Cardiac fibroblast (primary cell): ENCODE measurements around the gene ATG4B.

Experiments used
- DNase-seq, 2 donors: peaks; one replicate each; pipeline versions ENCODE4 v3.0.0 to v3.0.0-alpha.2; 2010; ENCODE audit warnings: low read depth in 2 of 2
- H3K4me3 ChIP-seq, 2 donors: replicated peaks in 1 of 2; 1 replicate in 1 of 2; 2 replicates in 1 of 2; pipeline ENCODE4 v1.5.1; 2011; ENCODE audit warnings: low read depth in 2 of 2, low read length in 2 of 2, mild to moderate bottlenecking in 2 of 2, moderate library complexity in 1 of 2
- TF ChIP-seq, protein P1 (sequence below): IDR thresholded peaks from one replicate; pipeline ENCODE4 v1.5.1; 2011; ENCODE audit warnings: low read depth, mild to moderate bottlenecking, low read length, inconsistent platforms

ATG4B gene

DNA sequence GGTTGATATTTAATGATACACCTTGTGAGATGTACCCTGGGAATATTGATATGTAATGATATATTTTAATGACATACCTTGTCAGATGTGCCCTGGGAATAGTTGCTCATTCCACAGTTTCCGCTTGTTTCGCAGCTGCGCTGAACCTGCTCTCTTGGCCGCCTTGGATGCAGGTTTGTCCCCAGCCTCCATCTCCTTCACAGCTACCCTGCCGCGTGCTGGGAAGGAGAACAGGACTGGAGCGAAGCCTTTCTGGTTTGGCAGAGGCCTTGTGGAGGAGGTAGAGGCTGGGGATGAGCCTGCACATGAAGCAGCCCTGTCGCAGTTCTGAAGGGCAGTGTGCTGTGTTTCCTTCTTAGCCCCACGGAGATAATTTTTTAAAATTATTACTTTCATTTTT is 14.6 kb downstream of the ATG4B start:
- no peak for DNase-seq
- TF ChIP-seq, protein P1, sequence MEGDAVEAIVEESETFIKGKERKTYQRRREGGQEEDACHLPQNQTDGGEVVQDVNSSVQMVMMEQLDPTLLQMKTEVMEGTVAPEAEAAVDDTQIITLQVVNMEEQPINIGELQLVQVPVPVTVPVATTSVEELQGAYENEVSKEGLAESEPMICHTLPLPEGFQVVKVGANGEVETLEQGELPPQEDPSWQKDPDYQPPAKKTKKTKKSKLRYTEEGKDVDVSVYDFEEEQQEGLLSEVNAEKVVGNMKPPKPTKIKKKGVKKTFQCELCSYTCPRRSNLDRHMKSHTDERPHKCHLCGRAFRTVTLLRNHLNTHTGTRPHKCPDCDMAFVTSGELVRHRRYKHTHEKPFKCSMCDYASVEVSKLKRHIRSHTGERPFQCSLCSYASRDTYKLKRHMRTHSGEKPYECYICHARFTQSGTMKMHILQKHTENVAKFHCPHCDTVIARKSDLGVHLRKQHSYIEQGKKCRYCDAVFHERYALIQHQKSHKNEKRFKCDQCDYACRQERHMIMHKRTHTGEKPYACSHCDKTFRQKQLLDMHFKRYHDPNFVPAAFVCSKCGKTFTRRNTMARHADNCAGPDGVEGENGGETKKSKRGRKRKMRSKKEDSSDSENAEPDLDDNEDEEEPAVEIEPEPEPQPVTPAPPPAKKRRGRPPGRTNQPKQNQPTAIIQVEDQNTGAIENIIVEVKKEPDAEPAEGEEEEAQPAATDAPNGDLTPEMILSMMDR: no peak
- H3K4me3 ChIP-seq: no peak overlapping the region

- DNase-seq: no peak
- TF ChIP-seq, protein P1: no peak
- no peak overlapping the region for H3K4me3 ChIP-seq
These were observed 15.2 kb downstream of the ATG4B start for GRCh38 chr2:241652722-241653121.

DNA sequence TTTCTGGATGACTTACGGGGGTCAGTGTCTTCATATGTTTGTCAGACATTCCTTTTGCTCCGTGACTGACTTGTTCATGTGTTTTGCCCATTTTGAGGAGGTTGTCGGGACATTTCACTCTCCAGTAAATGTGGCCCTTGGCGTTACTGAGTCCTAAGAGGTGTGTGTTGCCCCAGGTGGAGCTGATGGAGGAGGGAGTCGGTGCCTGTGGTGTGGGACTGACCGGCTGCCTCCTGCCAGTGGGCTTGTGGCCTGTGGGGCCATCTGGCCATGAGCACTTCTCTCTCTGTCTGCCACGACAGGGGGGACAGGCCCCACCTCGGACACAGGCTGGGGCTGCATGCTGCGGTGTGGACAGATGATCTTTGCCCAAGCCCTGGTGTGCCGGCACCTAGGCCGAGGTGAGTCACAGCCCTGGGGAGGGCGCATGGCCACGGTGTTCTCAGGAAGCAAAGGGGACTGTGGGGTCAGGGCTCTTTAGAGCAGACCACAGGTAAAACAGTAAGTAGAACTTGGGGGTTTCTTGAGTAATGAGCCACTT is 15.8 kb downstream of the ATG4B start:
- no peak for DNase-seq
- TF ChIP-seq, protein P1: no peak
- H3K4me3 ChIP-seq: no peak overlapping the region

DNA sequence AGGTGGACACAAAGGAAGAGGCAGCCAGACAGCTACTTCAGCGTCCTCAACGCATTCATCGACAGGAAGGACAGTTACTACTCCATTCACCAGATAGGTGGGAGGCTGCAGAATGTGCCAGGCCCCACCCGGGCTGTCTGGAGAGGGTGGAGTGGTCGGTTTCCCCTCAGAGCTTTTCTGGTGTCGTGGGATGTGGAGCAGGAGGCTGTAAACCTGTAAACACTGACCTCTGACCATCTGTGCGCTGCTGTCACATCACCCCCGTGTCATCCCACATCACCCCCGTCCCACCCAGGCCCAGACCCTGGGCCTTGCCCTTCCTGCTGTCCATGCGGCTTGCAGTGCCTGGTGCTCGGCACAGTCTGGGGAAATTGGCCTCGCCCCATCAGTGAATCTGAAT is 17.1 kb downstream of the ATG4B start:
- TF ChIP-seq, protein P1: no peak
- DNase-seq: no peak
- no peak overlapping the region for H3K4me3 ChIP-seq

DNA sequence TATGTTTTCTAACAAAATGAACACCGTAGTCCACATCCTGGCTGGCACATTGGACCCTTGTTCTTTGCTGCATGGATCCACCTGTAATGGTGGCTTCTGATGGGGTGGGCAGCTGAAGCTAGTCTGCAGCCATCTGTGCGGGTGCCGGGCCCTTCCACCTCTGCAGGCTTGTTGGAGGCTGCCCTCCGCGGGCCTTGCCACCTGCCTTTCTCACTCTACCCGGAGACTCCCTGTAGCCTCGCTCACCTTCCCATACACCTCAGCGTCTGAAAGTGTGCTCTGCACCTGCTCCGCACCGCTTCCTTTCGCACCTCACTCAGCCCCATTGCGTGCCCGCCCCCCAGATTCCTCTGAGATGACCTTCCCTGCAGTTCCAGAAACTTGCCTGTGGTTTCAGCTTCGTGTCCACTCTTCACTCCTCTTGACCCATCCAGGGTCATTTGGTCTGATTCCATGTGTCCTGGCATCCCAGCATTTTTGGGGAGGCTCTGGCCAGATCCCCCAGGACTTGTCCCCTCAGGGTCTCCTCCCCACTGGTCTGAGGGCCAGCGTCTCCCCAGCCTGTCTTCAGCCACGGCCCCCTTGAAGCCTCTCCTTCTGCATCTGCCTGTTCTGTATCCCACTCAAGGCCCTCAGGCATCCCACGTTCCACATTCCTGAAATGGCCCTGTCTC is 18.2 kb downstream of the ATG4B start:
- TF ChIP-seq, protein P1: no peak
- DNase-seq: no peak
- no peak overlapping the region for H3K4me3 ChIP-seq

GRCh38 chr2:241656190-241656741 is 18.8 kb downstream of the ATG4B start:
- DNase-seq: no peak
- no peak overlapping the region for H3K4me3 ChIP-seq
- TF ChIP-seq, protein P1: no peak
